ENCODE measurements around the gene HKDC1.
"Not testable (repeated sequence)": the region's sequence is repeated elsewhere in the genome, so short reads cannot be mapped to it uniquely, and the experiment has no call there.

HKDC1 gene

DNA sequence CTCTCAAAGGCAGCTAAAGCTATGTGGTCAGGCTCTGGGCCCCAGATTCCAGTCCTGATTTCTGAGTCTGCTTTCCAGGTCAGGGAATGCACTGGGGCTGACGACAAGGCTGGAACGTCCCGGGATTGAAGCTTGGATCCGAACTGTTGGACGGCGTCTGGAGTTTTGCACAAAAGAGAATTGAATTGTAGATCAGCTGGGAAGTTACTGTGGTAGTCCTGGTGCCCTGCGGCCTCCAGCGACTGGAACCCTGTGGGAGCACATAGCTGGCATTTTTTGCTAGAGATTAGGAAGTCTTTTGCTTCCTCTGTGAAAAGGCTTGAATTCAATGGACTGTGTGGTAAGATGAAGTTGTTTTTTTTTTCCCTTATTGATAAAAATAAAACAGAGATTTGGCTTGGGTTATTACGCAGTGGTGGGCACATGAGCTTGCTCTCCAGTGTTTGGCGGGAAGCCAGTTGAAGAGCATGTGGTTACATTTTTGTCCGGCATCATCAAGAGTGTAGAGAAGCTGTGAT lies 58.4 kb downstream of the HKDC1 start, which contains the start of gene HK1:
Gene HK1, plus strand, starts transcription at position 51 of the 518 bp plus-strand sequence.
- DNase-seq (ENCODE audit: low read depth, low spot score): no peak

DNA sequence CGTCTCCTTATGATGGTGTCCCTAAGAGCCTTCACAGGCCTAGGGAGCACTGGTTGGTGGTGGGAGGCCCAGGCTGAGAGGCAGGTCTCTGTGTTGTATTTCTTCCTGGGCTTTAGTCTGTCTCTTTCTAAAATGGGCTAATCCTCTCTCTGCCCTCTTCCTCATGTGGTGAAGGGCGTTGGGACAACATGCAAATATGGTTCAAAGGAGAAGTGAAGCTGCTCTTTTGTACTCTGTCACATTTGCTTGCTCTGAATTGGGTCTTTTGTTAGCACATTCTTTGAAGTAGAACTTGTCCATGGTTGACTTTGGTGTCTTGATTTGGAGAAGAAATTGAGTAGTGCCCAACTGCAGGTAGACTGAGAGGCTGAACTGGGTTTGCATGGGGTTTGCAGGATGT lies 59.0 kb downstream of the HKDC1 start:
- no peak for DNase-seq (ENCODE audit: low read depth, low spot score)

DNA sequence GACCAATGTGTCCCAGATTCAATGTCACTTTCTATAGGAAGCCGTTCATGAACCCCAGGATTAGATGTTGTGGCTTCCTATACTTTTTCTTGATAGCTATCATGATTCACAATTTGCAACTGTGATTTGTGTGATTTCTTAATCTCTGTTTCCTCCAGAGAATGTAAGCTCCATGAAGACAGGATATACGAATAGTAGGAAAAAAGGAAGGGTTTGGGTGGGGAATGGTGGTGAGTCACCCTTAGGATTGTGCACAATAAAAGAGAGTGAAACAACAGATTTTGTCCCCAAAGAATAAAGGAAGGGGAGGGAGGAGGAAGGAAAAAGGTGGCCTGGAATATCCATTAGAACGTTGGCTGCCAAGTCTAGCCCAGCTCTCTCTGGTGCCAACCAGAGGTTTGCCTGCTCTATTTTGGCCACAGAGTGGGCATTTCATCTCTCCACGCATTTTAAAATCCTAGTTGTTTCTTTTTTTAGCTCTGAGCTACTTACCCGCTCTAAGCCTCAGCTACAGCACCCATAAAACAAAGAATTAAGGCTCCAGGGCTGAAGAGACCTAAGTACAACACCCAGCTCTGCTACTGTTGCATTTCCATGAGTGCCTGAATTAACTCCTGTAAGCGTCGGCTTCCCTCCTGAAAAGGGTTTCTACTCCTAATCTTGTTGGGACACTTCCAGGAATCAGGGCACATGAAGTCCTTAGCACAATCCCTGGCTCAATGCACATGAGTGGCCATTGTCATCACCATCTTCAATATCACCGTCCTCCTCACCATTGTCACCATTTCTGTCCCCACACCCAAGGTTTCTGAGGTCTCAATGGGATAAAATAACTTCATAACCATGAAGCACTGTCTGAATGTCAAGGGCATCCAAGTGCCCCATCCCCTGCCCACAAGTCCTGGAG lies 61.6 kb downstream of the HKDC1 start:
- no peak for DNase-seq (ENCODE audit: low read depth, low spot score)

DNA sequence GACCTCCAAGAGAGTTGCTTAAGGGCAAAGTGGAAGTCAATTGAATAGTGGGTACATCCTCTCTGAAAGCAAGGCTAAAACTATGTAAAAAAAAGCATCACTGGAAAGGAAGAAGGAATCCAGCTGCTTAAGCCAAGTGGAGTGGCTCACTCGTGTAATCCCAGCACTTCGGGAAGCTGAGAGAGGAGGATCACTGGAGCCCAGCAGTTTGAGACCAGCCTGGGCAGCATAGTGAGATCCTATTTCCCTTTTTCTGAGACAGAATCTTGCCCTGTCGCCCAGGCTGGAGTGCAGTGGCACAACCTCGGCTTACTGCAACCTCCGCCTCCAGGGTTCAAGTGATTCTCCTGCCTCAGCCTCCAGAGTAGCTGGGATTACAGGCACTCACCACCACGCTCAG lies 64.3 kb downstream of the HKDC1 start:
- DNase-seq (ENCODE audit: low read depth, low spot score): not testable (repeated sequence)

DNA sequence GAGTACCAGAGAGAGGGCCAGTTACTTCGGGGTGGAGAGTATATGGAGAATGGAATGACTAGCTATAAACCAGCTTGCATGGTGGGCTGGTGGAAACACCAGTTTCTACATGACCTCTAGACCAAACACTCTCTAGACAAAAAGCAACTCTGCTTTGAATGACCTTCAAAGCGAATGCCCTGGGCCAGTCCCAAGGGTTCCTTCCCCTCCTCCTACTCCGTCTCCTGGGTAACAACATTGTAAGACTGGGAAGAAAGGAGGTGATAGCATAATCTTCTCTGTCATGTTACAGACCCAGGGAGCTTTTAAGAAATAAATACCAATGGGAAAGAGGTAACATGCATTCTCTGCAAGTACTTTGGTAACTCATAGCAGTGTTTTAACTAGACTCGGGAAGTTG lies 65.6 kb downstream of the HKDC1 start:
- no peak for DNase-seq (ENCODE audit: low read depth, low spot score)

DNA sequence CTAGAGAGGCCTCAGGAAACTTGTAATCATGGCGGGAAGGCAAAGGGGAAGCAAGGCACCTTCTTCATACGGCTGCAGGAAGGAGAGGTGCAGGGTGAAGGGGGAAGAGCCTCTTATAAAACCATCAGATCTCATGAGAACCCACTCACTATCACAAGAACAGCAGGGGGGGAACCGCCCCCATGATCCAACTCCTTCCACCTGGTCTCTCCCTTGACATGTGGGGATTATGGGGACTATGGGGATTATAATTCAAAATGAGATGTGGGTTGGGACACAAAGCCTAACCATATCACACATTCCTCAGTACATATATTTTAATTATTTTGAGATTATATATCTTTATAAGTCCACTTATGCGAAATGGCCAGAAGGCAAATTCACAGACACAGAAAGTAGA lies 67.0 kb downstream of the HKDC1 start:
- DNase-seq (ENCODE audit: low read depth, low spot score): no peak

DNA sequence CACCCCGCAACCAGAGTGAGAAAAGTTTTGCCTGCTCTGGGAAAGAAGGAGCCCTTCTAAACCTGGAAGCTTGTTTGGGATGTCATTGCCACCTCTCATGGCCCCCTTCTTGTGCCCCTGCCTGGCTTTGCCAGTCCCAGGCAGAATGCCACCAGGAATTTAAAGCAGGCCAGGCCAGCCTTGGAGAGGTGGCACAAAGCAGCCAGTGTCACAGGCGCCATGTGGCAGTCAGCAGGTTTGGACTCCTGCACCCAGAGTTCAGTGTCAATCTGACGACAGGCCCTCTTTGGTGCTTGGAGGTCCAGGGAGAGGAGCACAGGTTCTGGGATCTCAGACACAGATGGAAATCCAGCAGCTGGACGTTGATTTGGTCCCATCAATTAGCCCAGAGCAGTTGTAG lies 70.9 kb downstream of the HKDC1 start:
- no peak for DNase-seq (ENCODE audit: low read depth, low spot score)

DNA sequence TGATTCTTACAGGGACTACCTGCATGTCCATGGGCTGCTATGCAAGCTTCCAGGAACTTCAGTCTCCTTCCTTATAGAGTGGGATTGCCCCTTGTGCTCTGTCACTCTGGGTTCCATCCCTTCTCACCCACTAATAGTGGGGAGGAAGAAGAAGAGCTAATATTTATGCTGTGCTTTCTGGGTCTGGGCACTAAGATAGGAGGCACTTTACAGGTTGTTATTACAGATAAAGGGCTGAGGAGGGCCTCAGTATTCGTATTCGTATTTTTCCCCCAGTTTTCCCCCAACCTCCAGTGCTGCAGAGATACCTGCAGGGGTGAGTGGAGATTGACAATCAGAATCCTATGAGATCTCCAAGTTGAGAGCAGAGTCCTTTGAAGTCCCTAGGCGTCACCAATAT lies 72.3 kb downstream of the HKDC1 start:
- DNase-seq (ENCODE audit: low read depth, low spot score): no peak

DNA sequence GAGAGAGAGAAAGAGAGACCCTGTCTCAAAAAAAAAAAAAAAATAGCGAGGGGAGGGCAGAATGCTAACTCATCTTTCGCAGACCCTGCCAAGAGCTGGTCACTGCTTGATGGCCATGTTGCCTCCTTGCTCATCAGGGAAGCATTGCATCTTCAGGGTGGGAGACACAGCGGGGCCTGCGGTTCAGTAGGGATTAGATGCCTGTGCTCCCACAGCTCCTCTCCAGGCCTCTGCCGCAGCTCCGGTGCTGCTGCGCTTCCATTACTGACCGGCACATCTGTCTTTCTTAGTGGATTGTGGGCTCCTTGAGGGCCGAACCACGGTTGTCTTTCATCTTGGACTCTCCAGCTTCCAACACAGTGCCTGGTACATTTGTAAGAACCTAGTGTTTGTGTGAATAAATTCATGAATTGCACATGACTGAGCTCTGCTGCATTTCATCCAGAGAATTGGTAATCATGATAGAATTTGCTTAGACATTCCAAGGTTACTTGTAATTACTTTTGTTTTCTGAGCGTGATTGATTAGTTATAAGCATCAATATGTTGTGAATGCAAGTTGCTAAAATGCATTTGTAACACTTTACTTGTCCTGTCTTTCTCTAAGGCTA lies 75.0 kb downstream of the HKDC1 start:
- no peak for DNase-seq (ENCODE audit: low read depth, low spot score)

DNA sequence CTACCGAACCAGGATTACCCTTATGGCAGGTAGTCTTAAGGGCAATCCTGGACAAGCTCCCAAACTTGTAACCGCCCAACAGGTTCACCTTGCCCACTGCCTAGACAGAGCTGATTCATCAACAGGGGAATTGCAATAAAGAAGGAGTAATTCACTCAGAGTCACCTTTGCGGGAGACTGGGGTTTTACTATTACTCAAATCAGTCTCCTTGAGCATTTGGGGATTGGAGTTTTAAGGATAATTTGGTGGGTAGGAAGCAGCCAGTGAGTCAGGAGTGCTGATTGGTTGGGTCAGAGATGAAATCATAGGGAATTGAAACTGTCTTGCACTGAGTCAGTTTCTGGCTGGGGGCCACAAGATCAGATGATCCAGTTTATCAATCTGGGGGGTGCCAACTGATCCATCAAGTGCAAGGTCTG lies 83.5 kb downstream of the HKDC1 start:
- no peak for DNase-seq (ENCODE audit: low read depth, low spot score)

DNA sequence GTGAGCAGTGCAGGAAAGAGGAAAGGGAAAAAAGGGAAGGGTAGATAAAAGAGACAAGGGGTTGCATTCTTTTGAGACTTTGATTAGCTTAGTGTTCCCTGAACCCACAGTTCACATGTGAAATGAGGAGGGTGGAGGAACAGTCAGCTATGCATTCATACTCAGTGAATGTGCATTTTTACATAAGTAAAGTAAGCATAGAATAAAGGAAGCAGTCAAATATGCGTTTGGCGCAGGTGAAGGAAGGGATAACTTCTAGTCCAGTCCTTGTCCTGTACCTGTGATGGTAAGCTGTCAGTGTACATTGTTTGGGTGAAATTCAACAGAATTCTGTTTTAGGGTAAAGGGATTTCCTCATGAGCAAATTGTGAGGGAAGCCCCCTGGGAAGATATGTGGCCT lies 86.3 kb downstream of the HKDC1 start:
- DNase-seq (ENCODE audit: low read depth, low spot score): no peak

DNA sequence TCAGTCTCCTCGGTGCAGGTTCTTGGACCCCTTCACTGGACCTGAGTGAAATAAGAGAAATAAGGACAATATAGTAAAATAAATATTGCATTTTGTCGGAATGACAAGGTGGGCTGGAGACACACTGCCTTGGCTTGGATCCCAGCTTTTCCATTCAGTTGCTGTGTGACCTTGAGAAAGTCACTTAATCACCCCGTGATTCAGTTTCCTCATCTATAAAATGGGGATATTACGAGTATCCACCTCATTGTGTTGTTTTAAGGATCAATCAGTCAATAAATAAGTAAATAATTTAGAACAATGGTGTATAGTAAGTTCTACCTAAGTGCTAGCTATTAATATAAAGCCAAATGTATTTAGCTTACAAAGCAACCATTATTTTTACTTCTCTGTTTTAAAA lies 87.3 kb downstream of the HKDC1 start:
- DNase-seq (ENCODE audit: low read depth, low spot score): no peak

DNA sequence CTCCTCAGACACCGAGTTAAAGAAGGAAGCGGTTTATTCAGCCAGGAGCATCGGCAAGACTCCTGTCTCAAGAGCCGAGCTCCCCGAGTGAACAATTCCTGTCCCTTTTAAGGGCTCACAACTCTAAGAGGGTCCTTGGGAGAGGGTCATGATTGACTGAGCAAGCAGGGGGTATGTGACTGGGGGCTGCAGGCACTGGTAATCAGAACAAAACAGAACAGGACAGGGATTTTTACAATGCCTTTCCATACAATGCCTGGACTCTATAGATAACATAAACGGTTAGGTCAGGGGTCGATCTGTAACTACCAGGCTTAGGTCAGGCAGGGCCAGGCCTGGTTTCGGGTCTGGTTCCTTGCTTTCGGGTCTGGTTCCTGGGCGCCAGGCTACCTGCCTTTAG lies 88.2 kb downstream of the HKDC1 start:
- DNase-seq (ENCODE audit: low read depth, low spot score): not testable (repeated sequence)

DNA sequence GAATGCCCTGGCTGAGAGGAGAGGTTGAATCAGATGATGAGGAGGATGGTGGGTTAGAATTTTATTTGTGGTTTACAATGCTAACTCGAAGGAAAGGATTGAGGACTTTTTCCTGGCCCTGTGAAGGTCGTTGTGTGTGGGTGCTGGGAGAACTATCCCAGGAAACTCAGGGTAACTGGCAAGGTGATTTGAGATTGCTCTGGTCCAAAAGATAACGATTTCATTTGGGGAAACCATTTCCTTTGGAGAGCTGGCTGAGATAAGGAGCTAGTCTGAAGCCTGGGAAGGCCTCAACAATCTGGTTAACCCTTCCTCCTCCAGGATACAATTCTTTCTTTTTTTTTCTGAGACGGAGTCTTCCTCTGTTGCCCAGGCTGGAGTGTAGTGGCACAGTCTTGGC lies 91.2 kb downstream of the HKDC1 start:
- no peak for DNase-seq (ENCODE audit: low read depth, low spot score)

DNA sequence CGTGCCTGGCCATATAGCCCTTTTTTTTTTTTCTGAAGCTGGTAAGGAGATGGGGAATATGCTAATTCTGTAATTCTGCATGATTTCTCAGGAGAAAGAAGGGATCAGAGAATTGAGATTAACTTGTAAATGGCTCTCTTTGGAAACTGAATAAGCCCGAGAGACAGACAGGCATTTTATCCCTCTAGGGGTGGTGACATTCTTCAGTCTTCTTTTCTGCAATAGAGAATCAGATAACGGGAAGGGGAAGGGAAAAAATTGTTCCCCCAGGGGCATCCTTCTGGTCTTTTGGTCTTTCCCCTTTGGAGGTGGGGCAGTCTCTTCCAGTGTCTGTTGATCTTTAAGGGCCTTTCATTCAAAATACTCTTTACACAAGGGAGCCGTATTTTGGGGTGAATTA lies 92.4 kb downstream of the HKDC1 start:
- DNase-seq (ENCODE audit: low read depth, low spot score): no peak

DNA sequence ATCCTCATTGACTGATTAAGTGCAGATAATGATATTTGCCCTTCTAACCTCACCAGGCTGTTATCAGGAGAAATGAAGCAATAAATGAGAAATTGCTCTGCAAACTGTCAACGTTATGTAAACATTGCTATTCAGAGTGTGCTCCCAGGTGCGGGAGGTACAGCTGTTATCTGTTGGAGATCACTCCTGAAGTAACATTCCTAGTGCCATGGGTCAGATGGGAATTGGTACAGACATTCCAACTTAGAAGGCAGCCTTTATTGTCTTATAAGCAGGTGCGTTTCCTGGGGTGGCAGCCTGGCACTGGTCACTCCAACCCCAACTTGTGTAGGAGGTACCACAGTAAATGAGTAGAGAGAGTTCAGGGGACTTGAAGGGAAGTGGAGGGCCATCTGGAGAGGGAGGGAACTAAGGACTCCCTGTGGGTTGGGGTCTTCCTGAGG lies 95.0 kb downstream of the HKDC1 start:
- DNase-seq (ENCODE audit: low read depth, low spot score): no peak

DNA sequence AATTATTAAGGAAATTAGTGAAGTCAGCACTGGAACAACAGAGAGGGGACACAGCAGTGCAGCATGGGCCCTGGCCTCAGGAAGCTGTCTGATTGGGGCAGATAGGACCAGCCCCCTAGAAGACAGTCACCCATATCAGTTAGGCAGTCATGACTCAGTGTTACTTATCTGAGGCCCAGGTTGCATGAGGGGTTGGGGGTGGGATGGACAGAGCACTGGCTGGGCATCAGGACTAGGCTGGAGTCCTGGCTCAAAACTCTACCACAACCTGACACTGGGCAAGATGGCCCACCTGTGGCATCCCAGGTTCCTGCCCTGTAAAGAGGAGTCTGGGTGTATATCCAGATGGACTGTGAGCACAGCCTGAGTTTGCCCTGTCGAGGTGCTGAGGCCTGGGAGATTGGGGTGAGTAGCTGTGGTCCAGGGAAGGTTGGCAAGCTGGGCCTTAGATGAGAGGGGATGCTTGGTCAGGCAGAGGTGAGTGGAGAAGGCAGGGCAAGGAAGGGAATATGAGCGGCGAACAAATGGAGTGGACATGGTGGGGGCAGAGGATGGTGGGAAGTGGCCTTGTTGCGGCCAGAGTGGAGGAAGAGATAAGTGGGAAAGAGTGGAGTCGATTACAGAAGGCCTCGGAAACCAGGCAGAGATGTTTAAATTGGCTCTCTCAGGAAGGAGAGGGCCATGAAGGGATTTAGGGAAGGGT lies 95.6 kb downstream of the HKDC1 start:
- DNase-seq (ENCODE audit: low read depth, low spot score): no peak

DNA sequence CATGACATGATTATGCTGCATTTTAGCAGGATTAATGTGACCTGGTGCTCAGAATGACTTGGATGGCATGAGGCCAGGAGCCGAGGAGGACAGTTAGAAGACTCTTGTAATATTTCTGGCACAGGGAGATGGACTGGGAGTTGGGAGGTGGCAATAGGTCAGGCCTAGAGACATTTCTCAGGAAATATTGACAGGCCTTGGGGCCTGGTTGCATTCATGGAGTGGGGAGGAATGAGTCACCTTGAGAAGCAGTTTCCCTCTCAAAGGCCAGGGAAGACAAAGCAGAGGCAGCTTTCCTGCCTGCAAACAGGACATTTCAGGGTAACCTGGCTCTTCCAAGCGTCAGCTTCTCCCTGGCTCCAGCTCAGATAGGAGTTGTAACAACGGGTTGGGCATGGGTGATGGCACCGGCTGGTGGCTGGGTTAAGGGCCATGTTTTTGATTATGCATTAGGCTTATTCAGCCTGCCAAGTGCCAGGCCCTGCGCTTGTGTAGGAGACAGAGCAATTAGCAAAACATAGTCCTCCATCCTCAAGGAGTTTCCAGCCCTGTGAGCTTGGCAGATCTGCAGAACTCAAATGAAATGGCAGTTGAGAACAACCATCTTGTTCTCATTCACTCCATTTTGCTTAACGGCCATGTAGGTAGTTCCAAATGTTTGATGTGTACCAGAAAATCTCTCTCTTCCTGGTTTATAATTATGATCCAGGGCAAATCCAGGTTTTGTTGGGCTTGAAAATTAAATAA lies 96.4 kb downstream of the HKDC1 start:
- no peak for DNase-seq (ENCODE audit: low read depth, low spot score)
